ENCODE measurements around the gene TNNI2.

TNNI2 gene

GRCh38 chr11:1857064-1857463, 18.3 kb downstream of the TNNI2 start:
- DNase-seq (no peak), ATAC-seq (ENCODE audit: insufficient read depth, low read depth) (no peak)
- H3K9ac ChIP-seq (ENCODE audit: low read depth, low read length) = no peak overlapping the region
- H4K20me1 ChIP-seq (ENCODE audit: insufficient read depth, low read length) = peaks cover 3% of the 10 kb centered on the region
- no peaks in the 10 kb centered on the region for H3K27me3 ChIP-seq (ENCODE audit: insufficient read depth, low read length, poor library complexity)
- no peaks in the 10 kb centered on the region for H3K9me3 ChIP-seq (ENCODE audit: insufficient read depth, low read length, severe bottlenecking)
- H3K36me3 ChIP-seq (ENCODE audit: insufficient read depth, low read length) = no peaks in the 10 kb centered on the region; the same call in 1 of the 2 replicates
- no peak overlapping the region for H3K4me2 ChIP-seq (ENCODE audit: insufficient read depth, low read length)
- no peak overlapping the region for H3K4me3 ChIP-seq (ENCODE audit: low read depth in 1 of 2, low read length in 2 of 2)
- no peak overlapping the region for H3K27ac ChIP-seq (ENCODE audit: low read length)
- TF ChIP-seq, protein P1, sequence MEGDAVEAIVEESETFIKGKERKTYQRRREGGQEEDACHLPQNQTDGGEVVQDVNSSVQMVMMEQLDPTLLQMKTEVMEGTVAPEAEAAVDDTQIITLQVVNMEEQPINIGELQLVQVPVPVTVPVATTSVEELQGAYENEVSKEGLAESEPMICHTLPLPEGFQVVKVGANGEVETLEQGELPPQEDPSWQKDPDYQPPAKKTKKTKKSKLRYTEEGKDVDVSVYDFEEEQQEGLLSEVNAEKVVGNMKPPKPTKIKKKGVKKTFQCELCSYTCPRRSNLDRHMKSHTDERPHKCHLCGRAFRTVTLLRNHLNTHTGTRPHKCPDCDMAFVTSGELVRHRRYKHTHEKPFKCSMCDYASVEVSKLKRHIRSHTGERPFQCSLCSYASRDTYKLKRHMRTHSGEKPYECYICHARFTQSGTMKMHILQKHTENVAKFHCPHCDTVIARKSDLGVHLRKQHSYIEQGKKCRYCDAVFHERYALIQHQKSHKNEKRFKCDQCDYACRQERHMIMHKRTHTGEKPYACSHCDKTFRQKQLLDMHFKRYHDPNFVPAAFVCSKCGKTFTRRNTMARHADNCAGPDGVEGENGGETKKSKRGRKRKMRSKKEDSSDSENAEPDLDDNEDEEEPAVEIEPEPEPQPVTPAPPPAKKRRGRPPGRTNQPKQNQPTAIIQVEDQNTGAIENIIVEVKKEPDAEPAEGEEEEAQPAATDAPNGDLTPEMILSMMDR (IDR thresholded peaks at IDR 0.05; ENCODE audit: borderline replicate concordance, extremely low read depth, low read length, poor library complexity, severe bottlenecking) = no peak
- no peak for TF ChIP-seq EZH2 (IDR thresholded peaks at IDR 0.05; ENCODE audit: borderline replicate concordance, low read depth, low read length, severe bottlenecking)
- no peak overlapping the region for H2AFZ ChIP-seq (ENCODE audit: low read depth, low read length)
- H3K79me2 ChIP-seq (ENCODE audit: insufficient read depth, low read length) = peaks cover 4% of the 10 kb centered on the region; the same call in 1 of the 2 replicates
- peaks cover 19% of the 10 kb centered on the region for H3K4me1 ChIP-seq (ENCODE audit: insufficient read depth, low read length)

- no peak overlapping the region for H2AFZ ChIP-seq (ENCODE audit: low read depth, low read length)
- peaks cover 8% of the 10 kb centered on the region for H4K20me1 ChIP-seq (ENCODE audit: insufficient read depth, low read length)
- no peak overlapping the region for H3K9ac ChIP-seq (ENCODE audit: low read depth, low read length)
- H3K4me2 ChIP-seq (ENCODE audit: insufficient read depth, low read length) = no peak overlapping the region
- ATAC-seq (ENCODE audit: insufficient read depth, low read depth) = no peak
- no peak for DNase-seq
- no peaks in the 10 kb centered on the region for H3K27me3 ChIP-seq (ENCODE audit: insufficient read depth, low read length, poor library complexity)
- H3K79me2 ChIP-seq (ENCODE audit: insufficient read depth, low read length) = peaks cover 2% of the 10 kb centered on the region; the same call in 1 of the 2 replicates
- no peaks in the 10 kb centered on the region for H3K9me3 ChIP-seq (ENCODE audit: insufficient read depth, low read length, severe bottlenecking)
- H3K4me1 ChIP-seq (ENCODE audit: insufficient read depth, low read length) = peaks cover 8% of the 10 kb centered on the region
- H3K4me3 ChIP-seq (ENCODE audit: low read depth in 1 of 2, low read length in 2 of 2) = no peak overlapping the region
- H3K27ac ChIP-seq (ENCODE audit: low read length) = no peak overlapping the region
- H3K36me3 ChIP-seq (ENCODE audit: insufficient read depth, low read length) = no peaks in the 10 kb centered on the region; the same call in 1 of the 2 replicates
- TF ChIP-seq, protein P1 (IDR thresholded peaks at IDR 0.05; ENCODE audit: borderline replicate concordance, extremely low read depth, low read length, poor library complexity, severe bottlenecking) = no peak
- no peak for TF ChIP-seq EZH2 (IDR thresholded peaks at IDR 0.05; ENCODE audit: borderline replicate concordance, low read depth, low read length, severe bottlenecking)
Measured at GRCh38 chr11:1858154-1858553, 19.4 kb downstream of the TNNI2 start.

- peaks cover 11% of the 10 kb centered on the region for H4K20me1 ChIP-seq (ENCODE audit: insufficient read depth, low read length)
Measured at GRCh38 chr11:1858576-1858975, 19.8 kb downstream of the TNNI2 start.

More at GRCh38 chr11:1858576-1858975, 19.8 kb downstream of the TNNI2 start:
- Histone ChIP-seq H3K9me3 (ENCODE audit: insufficient read depth, low read length, severe bottlenecking) (no peaks in the 10 kb centered on the region), H3K27ac (ENCODE audit: low read length) (no peak overlapping the region), H3K4me1 (ENCODE audit: insufficient read depth, low read length) (peaks cover 4% of the 10 kb centered on the region), H3K79me2 (ENCODE audit: insufficient read depth, low read length) (no peaks in the 10 kb centered on the region; the same call in 1 of the 2 replicates), H3K4me2 (ENCODE audit: insufficient read depth, low read length) (no peak overlapping the region), H3K4me3 (ENCODE audit: low read depth in 1 of 2, low read length in 2 of 2) (no peak overlapping the region), H3K36me3 (ENCODE audit: insufficient read depth, low read length) (no peaks in the 10 kb centered on the region; the same call in 1 of the 2 replicates), H3K27me3 (ENCODE audit: insufficient read depth, low read length, poor library complexity) (no peaks in the 10 kb centered on the region), H2AFZ (ENCODE audit: low read depth, low read length) (no peak overlapping the region), H3K9ac (ENCODE audit: low read depth, low read length) (no peak overlapping the region)
- TF ChIP-seq EZH2 (IDR thresholded peaks at IDR 0.05; ENCODE audit: borderline replicate concordance, low read depth, low read length, severe bottlenecking) = no peak
- TF ChIP-seq, protein P1 (IDR thresholded peaks at IDR 0.05; ENCODE audit: borderline replicate concordance, extremely low read depth, low read length, poor library complexity, severe bottlenecking) = no peak
- DNase-seq = no peak
- ATAC-seq (ENCODE audit: insufficient read depth, low read depth) = no peak

All from DND-41 (cell line).